H1 (cell line): ENCODE data around the gene PRKN. TPM values are rescaled to one million over a fixed set of nuclear protein-coding genes. Genes with fewer than 3 reads are reported as not detected.

Experiments used
- CTCF ChIA-PET: fragments of 300-600 bp; sonication (Branson Sonifier 250); formaldehyde crosslinking; loops from one replicate; lab custom pipeline; 2021; ENCODE audit not compliant: partially characterized antibody; lab: Charles Lee
- POLR2A ChIA-PET: fragments of 300-600 bp; sonication (Branson Sonifier 250); formaldehyde crosslinking; loops from one replicate; lab custom pipeline; 2021; ENCODE audit warnings: inconsistent platforms; ENCODE audit not compliant: partially characterized antibody; lab: Charles Lee
- DNase-seq, 2 experiments: peaks; one replicate each; pipeline versions ENCODE4 v3.0.0 to v3.0.0-alpha.2; 2010 to 2022; ENCODE audit warnings: low spot score in 2 of 2, low read depth in 1 of 2, mixed read lengths in 1 of 2
- FAIRE-seq: peaks from 2 replicates; lab custom pipeline; 2011; peaks lifted over from hg19 to GRCh38; lab: Jason Lieb, UNC
- H2AFZ ChIP-seq: 2 replicates; pipeline ENCODE4 v1.8.1; 2012; ENCODE audit warnings: low read length, inconsistent platforms
- H2AK5ac ChIP-seq: 2 replicates; pipeline ENCODE4 v1.6.1; 2013; ENCODE audit warnings: low read depth, low read length
- H2BK120ac ChIP-seq: replicated peaks from 2 replicates; pipeline ENCODE3; 2013; ENCODE audit warnings: low read depth, low read length, inconsistent platforms
- H2BK12ac ChIP-seq: 2 replicates; pipeline ENCODE4 v1.6.1; 2013; ENCODE audit warnings: low read depth, low read length
- H2BK15ac ChIP-seq: 2 replicates; pipeline ENCODE4 v1.6.1; 2013; ENCODE audit warnings: low read length
- H2BK20ac ChIP-seq: 2 replicates; pipeline ENCODE4 v1.6.1; 2013; ENCODE audit warnings: low read length
- H2BK5ac ChIP-seq: 2 replicates; pipeline ENCODE4 v1.6.1; 2013; ENCODE audit warnings: low read depth, low read length
- H3K14ac ChIP-seq: 2 replicates; pipeline ENCODE4 v1.6.1; 2013; ENCODE audit warnings: inconsistent platforms; ENCODE audit not compliant: insufficient read length
- H3K18ac ChIP-seq: 2 replicates; pipeline ENCODE4 v1.6.1; 2013; ENCODE audit warnings: low read length; ENCODE audit errors: extremely low read depth
- H3K23ac ChIP-seq: 2 replicates; pipeline ENCODE4 v1.6.1; 2013; ENCODE audit warnings: inconsistent platforms; ENCODE audit not compliant: insufficient read length
- H3K23me2 ChIP-seq: 2 replicates; pipeline ENCODE4 v1.6.1; 2013; ENCODE audit warnings: low read depth, low read length
- H3K27ac ChIP-seq: 2 replicates; pipeline ENCODE4 v1.6.1; 2011; ENCODE audit warnings: low read depth, low read length, inconsistent platforms
- H3K27me3 ChIP-seq, 4 experiments: replicated peaks in 1 of 4; 1 replicate in 1 of 4; 2 replicates in 3 of 4; pipeline versions ENCODE4 v1.6.1 to v1.8.1; 2011 to 2013; ENCODE audit warnings: low read length in 3 of 4, mild to moderate bottlenecking in 3 of 4, inconsistent platforms in 2 of 4, mixed read lengths in 2 of 4, moderate library complexity in 1 of 4; ENCODE audit not compliant: control insufficient read depth in 3 of 4, insufficient read depth in 3 of 4; ENCODE audit errors: extremely low read depth in 1 of 4
- H3K36me3 ChIP-seq, 4 experiments: 2 replicates each; pipeline versions ENCODE4 v1.6.1 to v1.8.1; 2011 to 2013; ENCODE audit warnings: mild to moderate bottlenecking in 4 of 4, low read length in 3 of 4, moderate library complexity in 2 of 4, control low read depth in 1 of 4, inconsistent platforms in 1 of 4; ENCODE audit not compliant: insufficient read depth in 4 of 4, control insufficient read depth in 2 of 4
- H3K4ac ChIP-seq: replicated peaks from 2 replicates; pipeline ENCODE3; 2013; ENCODE audit warnings: low read length, low read depth, mixed read lengths, inconsistent platforms; ENCODE audit not compliant: insufficient read length
- H3K4me1 ChIP-seq, 4 experiments: replicated peaks in 1 of 4; 1 replicate in 1 of 4; 2 replicates in 3 of 4; pipeline versions ENCODE4 v1.6.1 to v1.8.1; 2011 to 2013; ENCODE audit warnings: low read length in 3 of 4, inconsistent platforms in 2 of 4, mixed read lengths in 1 of 4; ENCODE audit not compliant: insufficient read depth in 4 of 4, control insufficient read depth in 3 of 4
- H3K4me2 ChIP-seq, 2 experiments: 2 replicates each; pipeline versions ENCODE4 v1.6.1 to v1.8.1; 2011 to 2013; ENCODE audit warnings: low read depth in 2 of 2, low read length in 2 of 2, control low read depth in 1 of 2, inconsistent platforms in 1 of 2, mild to moderate bottlenecking in 1 of 2; ENCODE audit not compliant: insufficient read depth in 1 of 2
- H3K4me3 ChIP-seq, 4 experiments: fragments of 200-600, 300-600 bp in 1 of 4; sonication (generic), shearing (Covaris generic), sonication (Bioruptor Twin) in 1 of 4; 2 replicates each; pipeline versions ENCODE4 v1.5.1 to v1.8.1; 2011 to 2016; ENCODE audit warnings: low read length in 4 of 4, low read depth in 3 of 4, control low read depth in 2 of 4, inconsistent platforms in 2 of 4, mild to moderate bottlenecking in 2 of 4, mixed read lengths in 1 of 4, moderate library complexity in 1 of 4; ENCODE audit not compliant: insufficient read depth in 2 of 4; ENCODE audit errors: extremely low read depth in 1 of 4
- H3K56ac ChIP-seq: replicated peaks from 2 replicates; pipeline ENCODE3; 2013; ENCODE audit warnings: low read depth, mild to moderate bottlenecking, mixed read lengths, low read length, inconsistent platforms; ENCODE audit not compliant: insufficient read length
- H3K79me1 ChIP-seq: 2 replicates; pipeline ENCODE4 v1.6.1; 2013; ENCODE audit warnings: low read depth, low read length, control low read depth
- H3K79me2 ChIP-seq, 2 experiments: 2 replicates each; pipeline versions ENCODE4 v1.6.1 to v1.8.1; 2012 to 2013; ENCODE audit warnings: low read length in 2 of 2, mild to moderate bottlenecking in 2 of 2, inconsistent platforms in 1 of 2; ENCODE audit not compliant: insufficient read depth in 2 of 2, control insufficient read depth in 1 of 2
- H3K9ac ChIP-seq, 4 experiments: replicated peaks in 1 of 4; 1 replicate in 1 of 4; 2 replicates in 3 of 4; pipeline versions ENCODE4 v1.6.1 to v1.8.1; 2011 to 2013; ENCODE audit warnings: low read depth in 3 of 4, low read length in 3 of 4, control low read depth in 2 of 4, mild to moderate bottlenecking in 2 of 4, moderate library complexity in 2 of 4, inconsistent platforms in 1 of 4; ENCODE audit errors: extremely low read depth in 1 of 4
- H3K9me3 ChIP-seq, 2 experiments: 2 replicates each; pipeline versions ENCODE4 v1.6.1 to v1.8.1; 2012 to 2013; ENCODE audit warnings: mild to moderate bottlenecking in 2 of 2, moderate library complexity in 2 of 2, control low read depth in 1 of 2, inconsistent platforms in 1 of 2, low read depth in 1 of 2, low read length in 1 of 2, mixed read lengths in 1 of 2; ENCODE audit not compliant: insufficient read depth in 2 of 2
- H4K20me1 ChIP-seq, 2 experiments: replicated peaks in 1 of 2; 2 replicates each; pipeline versions ENCODE3 to v1.8.1; 2011 to 2013; ENCODE audit warnings: inconsistent platforms in 2 of 2, low read length in 2 of 2, mild to moderate bottlenecking in 1 of 2; ENCODE audit not compliant: insufficient read depth in 2 of 2, control insufficient read depth in 1 of 2
- H4K5ac ChIP-seq: 2 replicates; pipeline ENCODE4 v1.6.1; 2013; ENCODE audit warnings: low read length, low read depth, mixed read lengths, inconsistent platforms; ENCODE audit not compliant: insufficient read length
- H4K8ac ChIP-seq: 2 replicates; pipeline ENCODE4 v1.8.0; 2013; ENCODE audit warnings: mild to moderate bottlenecking, moderate library complexity, low read length, inconsistent platforms; ENCODE audit not compliant: insufficient read depth; ENCODE audit errors: extremely low read depth
- H4K91ac ChIP-seq: replicated peaks from 2 replicates; pipeline ENCODE3; 2013; ENCODE audit warnings: low read length, mixed read lengths, inconsistent platforms; ENCODE audit not compliant: insufficient read length
- CEBPB ChIP-seq: IDR thresholded peaks from 2 replicates; pipeline ENCODE4 v1.6.1; 2012; ENCODE audit warnings: low read depth, low read length
- CHD2 ChIP-seq: IDR thresholded peaks from 2 replicates; pipeline ENCODE4 v1.6.1; 2012; ENCODE audit warnings: low read length, improper control_type of control experiment
- KDM1A ChIP-seq: fragments of 200-600, 300-600 bp; sonication (generic); IDR thresholded peaks from 2 replicates; pipeline ENCODE4 v1.7.1; 2016; ENCODE audit warnings: mild to moderate bottlenecking, low read length, borderline replicate concordance
- KDM5A ChIP-seq: fragments of 200-600 bp; IDR thresholded peaks from 2 replicates; pipeline ENCODE4 v1.7.1; 2012; ENCODE audit warnings: mild to moderate bottlenecking, low read length, inconsistent platforms, mixed read lengths
- MAFK ChIP-seq: IDR thresholded peaks from 2 replicates; pipeline ENCODE4 v1.6.1; 2012; ENCODE audit warnings: low read depth, mild to moderate bottlenecking, improper control_type of control experiment, low read length
- RFX5 ChIP-seq: IDR thresholded peaks from 2 replicates; pipeline ENCODE4 v1.6.1; 2011; ENCODE audit warnings: low read depth, low read length, improper control_type of control experiment, borderline replicate concordance
- RNF2 ChIP-seq: fragments of 200-900, 300-1000 bp; sonication (generic); IDR thresholded peaks from 2 replicates; pipeline ENCODE4 v1.7.1; 2016; ENCODE audit warnings: borderline replicate concordance, low read depth, mild to moderate bottlenecking, antibody characterized with exemption, low read length; ENCODE audit not compliant: poor library complexity, severe bottlenecking; ENCODE audit errors: missing control alignments
- SAP30 ChIP-seq: fragments of 300-600 bp; sonication (generic); IDR thresholded peaks from 2 replicates; pipeline ENCODE4 v1.7.1; 2012; ENCODE audit warnings: low read length, moderate library complexity, mild to moderate bottlenecking, inconsistent platforms; ENCODE audit not compliant: insufficient read depth, insufficient replicate concordance
- SIRT6 ChIP-seq: IDR thresholded peaks from one replicate; pipeline ENCODE4 v1.7.1; 2012; ENCODE audit warnings: low read length, inconsistent platforms
- SIX5 ChIP-seq: IDR thresholded peaks from 2 replicates; pipeline ENCODE4 v1.6.1; 2011; ENCODE audit warnings: mild to moderate bottlenecking, low read depth, low read length
- SP1 ChIP-seq: IDR thresholded peaks from 2 replicates; pipeline ENCODE4 v1.6.1; 2011; ENCODE audit warnings: low read depth, low read length
- SP2 ChIP-seq: IDR thresholded peaks from 2 replicates; pipeline ENCODE4 v1.6.1; 2012; ENCODE audit warnings: mild to moderate bottlenecking, low read length, inconsistent platforms
- TAF7 ChIP-seq: optimal IDR thresholded peaks from 2 replicates; pipeline ENCODE3; 2011; ENCODE audit warnings: low read depth, mild to moderate bottlenecking, inconsistent platforms, low read length, moderate library complexity, borderline replicate concordance
- YY1 ChIP-seq: IDR thresholded peaks from 2 replicates; pipeline ENCODE4 v1.6.1; 2011; ENCODE audit warnings: low read depth, mild to moderate bottlenecking, low read length
- WGBS, 2 experiments: shearing (Covaris generic) in 1 of 2; methylation state at CpG; one replicate each; pipeline versions ENCODE4 v1.1.6 to v1.1.7; 2013 to 2015; ENCODE audit warnings: low lambda C conversion rate in 2 of 2, mixed read lengths in 2 of 2, inconsistent platforms in 1 of 2, low coverage in 1 of 2, missing lambda C conversion rate in 1 of 2; ENCODE audit not compliant: insufficient replicate concordance in 2 of 2, insufficient coverage in 1 of 2, insufficient read length in 1 of 2; ENCODE audit errors: extremely low coverage in 1 of 2, missing lambda C conversion rate in 1 of 2; 5-methylcytosine and 5-hydroxymethylcytosine counted together
- polyA plus RNA-seq, 7 experiments: library from polyadenylated mRNA; depleted of rRNA in 3 of 7; stranded (reverse) in 5 of 7; unstranded in 2 of 7; fragments of >200 nt in 5 of 7; fragments of 200-250 nt in 2 of 7; gene quantifications; 1 replicate in 5 of 7; 2 replicates in 1 of 7; 4 replicates in 1 of 7; pipeline versions ENCODE4 v1.2.1 to v1.2.3, GENCODE V29; 2011 to 2013; ENCODE audit warnings: missing spikeins in 2 of 7, mixed read lengths in 2 of 7
- total RNA-seq: library from RNA; stranded (reverse); fragmentation: NEBNext Ultra II Directional; extraction: Animal tissue kit (Norgen Biotek cat#: 25700); gene quantifications from 2 replicates; pipeline ENCODE4 v1.2.1, GENCODE V29; 2021

PRKN gene
- total and polyA plus RNA-seq, 2 of the 8 experiments (the other 6 are each of a cell fraction or from before 2014, with no cell fraction given) = 0.13 to 0.29 TPM

- H3K4me3 ChIP-seq = no peak overlapping the region
- H3K4me2 ChIP-seq = no peak overlapping the region
- DNase-seq (no peak), FAIRE-seq (no peak)
- no peaks in the 10 kb centered on the region for H3K9me3 ChIP-seq
- no peak overlapping the region for H4K5ac ChIP-seq
- H2BK12ac ChIP-seq = no peak overlapping the region
- H3K4me1 ChIP-seq = peaks cover 0 to 5% (median 0%) of the 10 kb centered on the region in 4 experiments; a peak in 2 of 7 replicates
- no peak overlapping the region for H4K91ac ChIP-seq
- H3K23ac ChIP-seq = no peak overlapping the region
- H3K18ac ChIP-seq = no peak overlapping the region
- 83% methylated on average over 2 of the region's 2 CpGs; no CpG with 5 or more reads in 1 of the 2 experiments for WGBS, 2 experiments
- no peaks in the 10 kb centered on the region for H3K23me2 ChIP-seq
- no peak overlapping the region for H3K56ac ChIP-seq
- no peak overlapping the region for H2BK15ac ChIP-seq
- H3K79me2 ChIP-seq = no peaks in the 10 kb centered on the region
- H3K36me3 ChIP-seq = no peaks in the 10 kb centered on the region
- H2AK5ac ChIP-seq = no peak overlapping the region
- no peak overlapping the region for H3K9ac ChIP-seq
- no peak overlapping the region for H3K4ac ChIP-seq
- H4K20me1 ChIP-seq = no peaks in the 10 kb centered on the region
- no peaks in the 10 kb centered on the region for H3K79me1 ChIP-seq
- ChIA-PET CTCF (interaction anchor here (0.6 to 1.3 kb wide), 2 partner anchors 26 to 895 kb away, joined by 3 to 4 read pairs; no protein-coding TSS in a partner anchor), POLR2A (no interaction called here)
- H3K14ac ChIP-seq = no peak overlapping the region
- no peak overlapping the region for H2BK120ac ChIP-seq
- H2BK5ac ChIP-seq = no peak overlapping the region
- H2BK20ac ChIP-seq = no peak overlapping the region
- no peaks in the 10 kb centered on the region for H3K27me3 ChIP-seq
- no peak overlapping the region for H2AFZ ChIP-seq
- no peak for TF ChIP-seq YY1
- no peak for TF ChIP-seq SIX5
- no peak for TF ChIP-seq TAF7
- no peak for TF ChIP-seq KDM5A
- no peak for TF ChIP-seq MAFK
- no peak for TF ChIP-seq SP1
- TF ChIP-seq SP2 = no peak
- no peak for TF ChIP-seq CEBPB
- no peak for TF ChIP-seq SIRT6
- no peak for TF ChIP-seq SAP30
- no peak for TF ChIP-seq RFX5
- TF ChIP-seq CHD2 = no peak
- TF ChIP-seq KDM1A = no peak
- TF ChIP-seq RNF2 = no peak
- TF ChIP-seq, all 59 proteins: peak for 0
- H4K8ac ChIP-seq = no peak overlapping the region
- H3K27ac ChIP-seq = no peak overlapping the region
Measured at GRCh38 chr6:162369091-162369490, 358.5 kb downstream of the PRKN start.
